NK-92 (cell line): ENCODE measurements around the gene ADCY6.

Source experiments
- DNase-seq: peaks from one replicate; lab custom pipeline; 2025; ENCODE audit not compliant: unreplicated experiment; lab: John Stamatoyannopoulos, UW

The ADCY6 gene

DNA sequence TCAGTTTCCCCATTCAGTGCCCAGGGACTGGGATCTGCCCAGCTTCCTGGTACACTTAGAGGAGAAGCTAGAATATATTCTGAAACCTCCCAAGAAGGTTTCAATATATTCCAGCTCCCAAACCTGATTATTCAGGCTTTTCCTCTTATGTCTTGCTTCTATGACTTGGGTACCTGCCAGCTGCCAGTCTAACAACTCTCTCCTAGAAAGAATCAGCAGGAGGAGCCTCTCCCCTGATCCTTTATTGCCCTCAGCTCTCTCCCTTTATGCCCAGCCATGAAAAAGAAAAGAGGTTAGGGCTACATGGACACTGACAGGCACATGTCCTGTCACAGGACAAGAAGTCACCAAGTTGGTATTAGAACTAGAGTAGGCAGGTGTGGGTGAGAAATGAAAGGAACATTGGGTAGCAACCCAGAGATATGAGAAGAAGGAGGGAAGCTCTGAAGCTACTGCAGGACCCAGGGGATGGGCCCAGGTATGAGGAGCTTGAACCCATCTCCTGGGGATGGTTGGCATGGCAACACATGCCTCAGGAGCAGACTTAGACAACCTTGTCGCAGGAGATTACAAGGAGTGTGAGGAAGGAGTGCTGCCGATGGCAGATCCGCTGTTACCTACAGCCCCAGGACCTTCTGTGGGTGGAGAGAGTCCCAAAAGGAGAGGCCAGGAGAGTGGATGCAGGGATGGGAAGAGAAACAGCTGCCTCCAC, 27.4 kb upstream of the ADCY6 start:
- no peak for DNase-seq

DNA sequence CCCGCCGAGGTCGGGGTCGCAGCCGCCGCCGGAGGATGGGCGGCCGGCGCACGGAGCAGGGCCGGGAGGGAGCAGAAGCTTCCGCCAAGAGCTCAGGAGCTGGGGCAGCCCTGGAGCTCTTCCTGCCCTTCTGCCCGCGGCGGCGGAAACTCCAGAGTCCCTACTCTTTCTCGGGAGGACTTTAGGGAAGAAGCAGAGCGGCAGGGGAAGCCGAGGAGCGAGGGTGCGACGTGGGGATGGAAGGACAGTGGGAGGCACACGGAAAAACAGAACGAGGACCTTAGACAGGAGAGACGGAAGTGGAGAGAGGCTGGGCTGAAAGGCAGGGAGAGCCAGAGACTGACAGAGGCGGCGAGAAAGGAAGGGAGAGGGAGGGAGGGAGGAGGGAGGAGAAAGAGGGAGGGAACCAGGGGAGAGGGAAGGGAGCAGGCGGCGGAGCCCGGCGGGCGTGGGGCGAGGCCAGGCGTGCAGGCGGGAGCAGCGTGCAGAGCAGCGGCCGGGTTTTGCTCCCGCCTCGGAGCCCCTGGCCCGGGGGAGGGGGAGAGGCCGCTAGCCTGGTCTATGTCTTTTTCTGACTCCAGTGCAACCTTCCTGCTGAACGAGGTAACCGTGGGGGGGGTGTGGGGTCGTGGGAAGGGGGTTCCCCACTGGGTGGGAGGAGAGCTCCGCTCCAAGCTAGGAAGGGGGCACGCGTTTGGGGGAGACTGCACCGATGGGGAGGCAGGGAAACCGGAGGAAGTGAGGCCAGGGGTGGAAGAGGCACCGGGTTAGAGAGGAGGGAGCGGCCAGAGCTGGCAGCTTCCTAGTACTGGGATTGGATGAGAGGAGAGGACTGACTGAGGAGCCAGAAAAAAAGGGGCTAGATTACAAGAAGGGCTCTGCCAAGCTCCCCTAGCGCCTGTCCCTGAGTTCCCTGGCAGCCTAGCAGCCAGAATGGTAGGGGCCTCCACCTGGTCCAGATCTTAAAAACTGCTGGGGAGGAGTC, 26.5 kb upstream of the ADCY6 start:
- DNase-seq = no peak

GRCh38 chr12:48814262-48815125, 25.6 kb upstream of the ADCY6 start:
- no peak for DNase-seq

DNA sequence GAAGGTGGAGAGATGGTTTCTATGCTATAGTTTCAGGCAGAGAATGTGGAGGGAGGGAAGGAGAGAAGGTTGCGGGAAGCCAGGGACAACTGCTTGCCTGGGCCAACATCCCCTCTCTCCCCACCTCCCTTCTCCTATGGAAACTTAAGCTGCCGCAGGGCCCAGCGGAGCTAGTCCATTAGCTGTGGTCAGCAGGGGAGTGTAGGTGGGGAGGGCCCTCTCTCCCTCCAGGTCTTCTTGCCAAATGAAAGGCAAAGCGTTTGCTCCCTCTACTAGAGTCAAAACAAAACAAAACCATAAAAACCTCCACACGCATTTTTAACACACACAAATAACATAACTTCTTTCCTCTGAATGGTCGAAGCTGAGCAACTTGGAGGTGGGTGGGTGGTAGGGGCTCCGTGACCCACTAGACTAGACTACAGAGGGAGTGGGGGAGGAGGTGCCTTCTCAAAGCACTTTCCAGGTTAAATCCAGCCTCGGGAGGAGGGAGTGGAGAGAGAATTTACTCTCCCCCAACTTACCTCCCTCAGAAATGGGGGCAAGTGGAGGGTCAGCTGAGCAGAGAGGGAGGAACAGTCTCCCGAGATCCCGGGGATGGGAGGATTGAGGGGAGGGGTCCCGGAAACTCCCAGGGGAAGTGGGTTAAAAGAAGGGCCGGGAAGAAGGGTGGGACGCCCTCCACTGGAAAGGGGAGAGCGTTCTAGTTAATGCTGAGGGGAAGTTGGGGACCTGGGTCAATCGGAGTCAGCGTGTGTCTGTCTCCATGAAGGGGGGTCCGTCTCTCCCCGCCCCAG, 24.8 kb upstream of the ADCY6 start:
- no peak for DNase-seq

DNA sequence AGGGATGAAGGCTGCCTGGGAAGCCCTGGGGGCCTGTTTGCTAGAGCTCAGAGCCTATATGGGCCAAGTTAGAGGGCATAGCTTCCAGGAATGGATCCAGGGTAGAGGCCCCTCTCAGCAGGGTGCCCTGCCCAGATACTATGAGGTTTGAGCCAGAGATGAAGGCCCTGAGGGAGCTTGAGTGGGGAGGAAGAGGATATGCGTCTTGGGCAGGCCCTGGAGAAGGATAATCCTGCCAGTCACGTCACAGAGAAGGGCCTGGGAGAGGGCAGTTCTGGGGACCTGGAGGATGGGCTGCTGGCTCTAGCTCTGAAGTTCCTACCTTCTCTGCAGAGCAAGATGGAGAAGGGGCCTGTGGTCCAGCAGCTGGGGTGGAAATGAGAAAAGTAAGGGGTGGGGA, 23.5 kb upstream of the ADCY6 start:
- no peak for DNase-seq

DNA sequence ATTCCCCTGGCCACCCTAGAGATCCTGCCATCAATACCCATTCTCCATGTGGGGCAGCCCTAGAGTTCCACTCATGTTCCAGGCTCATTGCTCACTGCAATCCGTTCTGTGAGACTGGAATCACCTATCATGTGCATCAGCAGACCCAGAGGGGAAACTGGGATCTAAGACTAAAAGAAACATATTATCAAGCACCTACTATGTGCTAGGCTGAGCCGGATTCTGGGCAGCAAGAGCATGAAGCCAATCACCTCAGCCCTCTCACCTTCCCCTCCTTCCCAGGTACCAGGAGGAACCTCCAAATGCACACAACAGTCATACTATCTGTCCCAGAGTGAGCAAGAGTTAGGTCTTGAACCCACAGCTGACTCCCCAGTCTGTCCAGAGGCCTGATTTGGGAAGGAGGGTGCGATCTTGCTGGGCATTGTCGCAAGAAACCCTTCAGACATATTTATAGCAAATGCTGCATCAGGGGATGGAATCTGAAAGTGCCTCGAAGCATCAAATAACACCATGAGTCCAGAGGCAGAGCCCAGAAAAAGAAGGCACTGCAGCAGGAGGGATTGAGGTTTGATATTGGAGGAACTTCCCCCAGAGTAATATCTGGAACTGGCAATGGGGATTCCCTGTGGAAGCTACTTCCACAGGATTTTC, 22.7 kb upstream of the ADCY6 start:
- no peak for DNase-seq

GRCh38 chr12:48810903-48811431, 22.1 kb upstream of the ADCY6 start:
- DNase-seq = no peak

DNA sequence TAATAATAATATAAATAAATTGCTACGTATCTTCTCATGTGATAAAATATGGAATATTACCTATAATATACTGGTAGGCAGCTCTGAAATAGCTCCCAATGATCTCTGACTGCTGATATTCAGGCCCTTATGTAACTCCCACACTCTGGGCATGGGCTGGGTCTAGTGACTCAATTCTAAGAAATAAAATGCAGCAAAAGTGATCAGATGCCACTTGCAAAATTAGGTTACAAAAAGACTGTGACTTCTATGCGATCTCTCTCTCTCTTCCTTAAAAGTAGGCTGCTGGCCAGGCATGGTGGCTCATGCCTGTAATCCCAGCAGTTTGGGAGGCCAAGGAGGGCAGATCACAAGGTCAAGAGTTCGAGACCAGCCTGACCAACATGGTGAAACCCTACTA, 19.1 kb upstream of the ADCY6 start:
- no peak for DNase-seq

DNA sequence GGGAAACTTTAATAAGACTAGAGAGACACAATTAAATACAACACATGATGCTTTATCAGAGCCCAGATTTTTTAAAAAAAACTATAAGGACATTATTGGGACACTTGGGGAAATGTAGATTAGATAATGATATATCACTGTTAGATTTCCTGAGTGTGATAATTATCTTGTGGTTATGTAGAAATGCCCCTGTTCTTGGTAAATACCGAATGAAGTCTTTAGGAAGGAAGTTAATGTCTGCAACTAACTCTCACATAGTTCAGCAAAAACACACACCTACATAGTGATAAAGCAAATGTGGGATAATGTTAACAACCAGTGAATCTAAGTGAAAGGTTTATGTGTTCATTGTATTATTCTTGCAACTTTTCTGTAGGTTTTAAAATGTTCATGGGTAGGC, 14.8 kb upstream of the ADCY6 start:
- no peak for DNase-seq

DNA sequence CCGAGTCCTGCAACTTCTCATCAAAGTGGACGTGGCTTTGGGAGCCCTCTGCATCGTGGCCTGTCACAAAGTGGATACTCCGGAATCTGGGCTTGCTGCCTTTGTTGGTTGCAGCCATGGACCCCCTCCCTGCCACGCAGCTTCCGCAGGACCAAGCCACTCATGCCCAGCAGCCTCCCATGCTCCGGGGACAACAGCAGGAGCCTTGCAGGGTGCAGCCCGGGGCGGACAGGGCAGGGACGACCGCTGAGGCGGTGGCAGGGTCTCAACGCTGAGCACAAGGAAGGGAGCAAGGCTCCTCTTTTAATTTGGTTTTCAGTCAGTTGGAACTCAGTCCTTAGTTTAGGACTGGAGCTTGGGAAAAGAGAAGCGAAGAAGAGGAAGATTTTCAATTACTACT, 12.1 kb upstream of the ADCY6 start:
- DNase-seq = no peak

GRCh38 chr12:48800457-48800856, 11.6 kb upstream of the ADCY6 start:
- DNase-seq = no peak

DNA sequence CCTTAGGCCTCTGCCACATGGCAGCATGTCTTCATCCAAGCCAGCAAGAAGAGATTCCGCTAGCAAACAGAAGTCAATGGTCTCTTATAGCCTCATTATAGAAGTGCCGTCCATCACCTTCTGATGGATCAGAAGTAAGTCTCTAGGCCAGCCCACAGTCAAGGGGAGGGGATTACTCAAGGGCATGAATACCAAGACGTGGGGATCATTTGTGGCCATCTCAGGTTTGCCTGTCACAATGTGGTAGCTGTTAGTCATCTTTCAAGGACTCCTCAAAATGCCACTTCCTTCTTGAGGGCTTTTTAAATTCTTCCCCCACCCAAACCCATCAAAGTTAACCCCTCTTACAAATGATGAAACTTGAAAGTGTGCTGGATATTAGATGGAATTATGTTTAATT, 8.1 kb upstream of the ADCY6 start:
- DNase-seq = no peak

DNA sequence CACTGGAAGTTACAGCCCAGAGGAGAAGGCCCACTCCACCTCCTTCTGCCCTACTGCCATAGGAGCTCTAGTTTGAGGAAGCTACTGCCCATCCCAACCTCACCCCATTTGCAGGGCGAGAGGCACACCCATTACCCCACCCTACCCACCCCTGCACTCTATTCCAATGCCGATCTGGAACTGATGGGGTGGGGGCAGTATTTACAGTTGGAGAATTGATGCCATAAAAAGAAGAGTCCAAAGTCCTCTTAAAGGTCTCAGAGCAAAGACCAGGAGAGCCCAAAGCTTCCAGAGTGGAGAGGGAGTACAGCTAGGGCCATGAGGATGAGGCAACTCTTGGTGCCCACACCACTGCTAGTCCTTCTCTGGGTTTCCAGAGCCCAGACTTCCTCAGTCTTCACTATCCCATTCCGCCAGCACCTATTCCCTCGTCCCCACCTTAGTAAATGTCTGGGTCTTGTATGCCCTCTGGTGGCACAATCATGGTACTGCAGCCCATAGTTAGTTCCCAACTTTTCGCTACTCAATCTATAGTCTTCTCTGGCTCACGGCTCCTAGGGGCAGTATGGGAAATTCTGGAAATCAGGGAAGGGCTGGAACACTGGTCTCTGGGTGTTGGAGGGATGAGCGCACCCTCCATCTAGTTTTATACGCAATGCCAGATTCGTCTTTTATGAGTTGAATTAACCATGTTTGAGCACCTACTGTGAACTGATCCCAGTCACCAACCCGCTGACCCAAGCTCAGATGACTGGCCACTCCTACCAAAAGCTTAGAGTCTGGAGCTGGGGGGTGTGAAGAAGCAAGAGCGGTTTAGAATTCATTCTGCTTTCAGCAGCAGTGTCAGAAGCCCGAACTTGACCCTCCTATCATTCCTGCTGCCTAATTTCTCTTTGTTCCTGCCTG, 6.9 kb upstream of the ADCY6 start:
- no peak for DNase-seq

GRCh38 chr12:48794870-48795269, 6.0 kb upstream of the ADCY6 start:
- no peak for DNase-seq

DNA sequence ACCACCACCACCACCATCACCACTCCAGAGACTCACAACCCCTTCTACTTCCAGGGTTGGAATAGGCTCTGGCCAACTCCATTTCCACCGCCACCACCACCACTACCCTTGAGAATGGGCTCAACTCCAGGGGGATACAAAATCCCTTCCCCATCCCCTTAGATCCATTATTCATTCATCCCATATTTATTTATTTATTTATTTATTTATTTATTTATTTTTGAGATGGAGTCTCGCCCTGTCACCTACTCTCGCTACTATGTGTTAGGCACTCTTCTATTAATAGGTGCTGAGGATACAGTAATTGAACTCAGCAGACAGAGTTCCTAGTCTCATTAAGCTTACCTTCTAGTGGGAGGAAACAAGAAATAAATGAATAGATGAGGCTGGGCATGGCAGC, 4.8 kb upstream of the ADCY6 start:
- DNase-seq = no peak

GRCh38 chr12:48789858-48790326, 1.0 kb upstream of the ADCY6 start:
- DNase-seq = no peak

DNA sequence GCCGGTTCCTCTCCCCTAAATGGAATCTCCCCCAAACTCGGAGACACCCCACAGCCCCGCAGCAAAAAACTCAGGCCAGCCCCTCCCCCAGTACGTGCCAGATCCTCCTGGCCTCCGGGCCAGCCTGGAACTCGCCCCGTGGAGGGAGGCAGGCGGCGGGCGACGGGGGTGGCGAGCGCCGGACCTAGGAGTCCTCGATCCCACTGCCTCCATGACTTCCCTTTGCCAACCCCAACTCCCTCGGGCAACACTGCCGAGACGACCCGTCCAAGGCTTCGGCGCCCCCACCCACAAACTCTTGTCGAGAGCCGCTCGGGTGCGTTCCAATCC, 400 bp downstream of the ADCY6 start:
- no peak for DNase-seq

DNA sequence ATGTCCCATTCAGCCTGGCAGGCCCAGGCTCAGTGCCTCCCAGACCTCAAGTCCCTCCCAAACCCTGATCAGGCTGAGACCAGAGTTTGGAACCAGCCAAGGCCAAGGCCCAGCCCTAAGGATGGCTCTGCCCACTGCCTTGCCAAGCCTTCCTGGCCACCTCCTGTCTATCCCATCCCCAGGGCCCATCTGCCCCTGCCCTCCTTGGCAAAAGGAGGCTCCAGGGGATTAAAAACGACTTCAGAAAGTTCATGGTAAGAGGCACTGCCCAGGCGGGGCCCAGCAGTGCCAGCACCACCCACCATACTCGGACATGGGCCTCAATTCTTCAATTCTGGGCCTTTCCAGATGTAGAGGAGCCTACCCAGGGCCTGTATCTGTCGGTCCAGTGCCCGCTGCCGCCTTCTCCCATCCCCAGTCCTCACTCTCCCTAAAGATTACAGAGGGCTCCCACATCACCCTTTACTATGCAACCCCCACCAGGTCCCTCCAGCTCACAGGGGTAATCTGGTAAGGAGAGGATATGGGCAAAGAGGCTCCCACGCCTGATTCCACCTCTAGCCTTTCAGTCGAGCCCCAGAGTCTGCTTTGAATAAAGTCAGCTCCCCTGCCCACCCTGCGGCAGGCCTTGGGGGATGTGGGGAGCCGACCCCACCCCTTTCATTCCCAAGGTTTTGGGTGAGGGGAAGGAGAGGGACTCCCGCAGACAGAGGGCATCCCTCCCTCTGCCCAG, 932 bp downstream of the ADCY6 start:
- DNase-seq = no peak
